Measurements from ENCODE around the gene MUC12. TPM values are rescaled to one million over a fixed set of nuclear protein-coding genes. Genes with fewer than 3 reads are reported as not detected.

MUC12 gene
- total and polyA plus RNA-seq, 2 donors (not counting 3 experiments of a cell fraction or from before 2014, with no cell fraction given) = not detected

DNA sequence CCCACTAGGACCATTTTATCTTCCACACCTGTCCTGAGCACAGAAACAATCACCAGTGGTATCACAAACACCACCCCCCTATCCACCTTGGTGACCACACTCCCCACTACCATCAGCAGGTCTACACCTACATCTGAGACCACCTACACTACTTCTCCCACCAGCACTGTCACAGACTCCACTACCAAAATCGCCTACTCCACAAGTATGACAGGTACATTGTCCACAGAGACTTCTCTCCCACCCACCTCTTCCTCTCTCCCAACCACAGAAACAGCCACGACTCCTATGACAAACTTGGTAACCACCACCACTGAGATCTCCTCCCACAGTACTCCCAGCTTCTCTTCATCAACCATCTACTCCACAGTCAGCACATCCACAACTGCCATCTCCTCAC is 16.7 kb upstream of the MUC12 start:
- intact Hi-C loops (cut with micrococcal nuclease) = no loop called here
- Histone ChIP-seq H3K4me1 (ENCODE audit: control insufficient read depth, extremely low read depth, insufficient read depth, low read length) (no peaks in the 10 kb centered on the region), H3K79me2 (ENCODE audit: control insufficient read depth, insufficient read depth, low read length) (no peaks in the 10 kb centered on the region), H4K20me1 (replicated peaks; ENCODE audit: control insufficient read depth, extremely low read depth, insufficient read depth, low read length) (no peaks in the 10 kb centered on the region), H3K4me3 (replicated peaks in 1 of 3; ENCODE audit: insufficient read depth in 1 of 3, low read depth in 1 of 3, low read length in 3 of 3) (no peak overlapping the region), H3K36me3 (ENCODE audit: control insufficient read depth in 2 of 2, extremely low read depth in 1 of 2, insufficient read depth in 2 of 2, low read length in 2 of 2) (no peaks in the 10 kb centered on the region), H2AFZ (ENCODE audit: low read depth, low read length) (no peak overlapping the region), H3K27me3 (ENCODE audit: control insufficient read depth in 2 of 2, insufficient read depth in 2 of 2, low read length in 2 of 2) (peaks cover 0 to 8% of the 10 kb centered on the region in 2 experiments), H3K9me3 (replicated peaks; ENCODE audit: control insufficient read depth, insufficient read depth, low read length) (no peaks in the 10 kb centered on the region), H3K4me2 (ENCODE audit: insufficient read depth, low read length) (no peak overlapping the region), H3K9ac (replicated peaks; ENCODE audit: extremely low read depth, insufficient read depth, low read length) (no peak overlapping the region), H3K9me1 (replicated peaks; ENCODE audit: control insufficient read depth, extremely low read depth, insufficient read depth, low read length) (no peaks in the 10 kb centered on the region), H3K27ac (ENCODE audit: insufficient read depth, low read depth, low read length) (no peak overlapping the region)
- no TSS peak for BruUV-seq (replicated peaks)
- TF ChIP-seq JUN (IDR thresholded peaks at IDR 0.05; ENCODE audit: borderline replicate concordance, insufficient read depth, insufficient read length, low read depth) (no peak), POLR2AphosphoS5 (IDR thresholded peaks at IDR 0.05; ENCODE audit: insufficient read depth, low read depth, low read length) (no peak), POLR2A (IDR thresholded peaks at IDR 0.05; ENCODE audit: low read depth, low read length) (no peak), EZH2 (IDR thresholded peaks at IDR 0.05; ENCODE audit: borderline replicate concordance, low read depth, low read length, severe bottlenecking) (no peak), MYC (IDR thresholded peaks at IDR 0.05; ENCODE audit: low read depth, low read length) (no peak), GATA2 (IDR thresholded peaks at IDR 0.05; ENCODE audit: insufficient read depth, insufficient read length, low read depth, low read length) (no peak), FOS (IDR thresholded peaks at IDR 0.05; ENCODE audit: borderline replicate concordance, insufficient read depth, low read length) (no peak)
- TF ChIP-seq, protein P1, sequence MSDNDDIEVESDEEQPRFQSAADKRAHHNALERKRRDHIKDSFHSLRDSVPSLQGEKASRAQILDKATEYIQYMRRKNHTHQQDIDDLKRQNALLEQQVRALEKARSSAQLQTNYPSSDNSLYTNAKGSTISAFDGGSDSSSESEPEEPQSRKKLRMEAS (IDR thresholded peaks at IDR 0.05; ENCODE audit: insufficient read depth, insufficient read length) = no peak
- TF ChIP-seq, protein P2, sequence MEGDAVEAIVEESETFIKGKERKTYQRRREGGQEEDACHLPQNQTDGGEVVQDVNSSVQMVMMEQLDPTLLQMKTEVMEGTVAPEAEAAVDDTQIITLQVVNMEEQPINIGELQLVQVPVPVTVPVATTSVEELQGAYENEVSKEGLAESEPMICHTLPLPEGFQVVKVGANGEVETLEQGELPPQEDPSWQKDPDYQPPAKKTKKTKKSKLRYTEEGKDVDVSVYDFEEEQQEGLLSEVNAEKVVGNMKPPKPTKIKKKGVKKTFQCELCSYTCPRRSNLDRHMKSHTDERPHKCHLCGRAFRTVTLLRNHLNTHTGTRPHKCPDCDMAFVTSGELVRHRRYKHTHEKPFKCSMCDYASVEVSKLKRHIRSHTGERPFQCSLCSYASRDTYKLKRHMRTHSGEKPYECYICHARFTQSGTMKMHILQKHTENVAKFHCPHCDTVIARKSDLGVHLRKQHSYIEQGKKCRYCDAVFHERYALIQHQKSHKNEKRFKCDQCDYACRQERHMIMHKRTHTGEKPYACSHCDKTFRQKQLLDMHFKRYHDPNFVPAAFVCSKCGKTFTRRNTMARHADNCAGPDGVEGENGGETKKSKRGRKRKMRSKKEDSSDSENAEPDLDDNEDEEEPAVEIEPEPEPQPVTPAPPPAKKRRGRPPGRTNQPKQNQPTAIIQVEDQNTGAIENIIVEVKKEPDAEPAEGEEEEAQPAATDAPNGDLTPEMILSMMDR (IDR thresholded peaks at IDR 0.05; ENCODE audit: extremely low read depth in 1 of 2, insufficient read depth in 1 of 2, low read depth in 1 of 2, low read length in 2 of 2) = no peak
- no peak for DNase-seq (ENCODE audit: low read depth, low spot score)
- ChIA-PET CTCF (no interaction called here), POLR2A (no interaction called here)
- dilution Hi-C loops (cut with MboI; ENCODE audit: extremely low pct_ligation_motif_present, low sequenced_read_pairs) = no loop called here
- FAIRE-seq = no peak

All from endothelial cell of umbilical vein (primary cell).